Measurements from ENCODE around the gene FAM53B.

The FAM53B gene

DNA sequence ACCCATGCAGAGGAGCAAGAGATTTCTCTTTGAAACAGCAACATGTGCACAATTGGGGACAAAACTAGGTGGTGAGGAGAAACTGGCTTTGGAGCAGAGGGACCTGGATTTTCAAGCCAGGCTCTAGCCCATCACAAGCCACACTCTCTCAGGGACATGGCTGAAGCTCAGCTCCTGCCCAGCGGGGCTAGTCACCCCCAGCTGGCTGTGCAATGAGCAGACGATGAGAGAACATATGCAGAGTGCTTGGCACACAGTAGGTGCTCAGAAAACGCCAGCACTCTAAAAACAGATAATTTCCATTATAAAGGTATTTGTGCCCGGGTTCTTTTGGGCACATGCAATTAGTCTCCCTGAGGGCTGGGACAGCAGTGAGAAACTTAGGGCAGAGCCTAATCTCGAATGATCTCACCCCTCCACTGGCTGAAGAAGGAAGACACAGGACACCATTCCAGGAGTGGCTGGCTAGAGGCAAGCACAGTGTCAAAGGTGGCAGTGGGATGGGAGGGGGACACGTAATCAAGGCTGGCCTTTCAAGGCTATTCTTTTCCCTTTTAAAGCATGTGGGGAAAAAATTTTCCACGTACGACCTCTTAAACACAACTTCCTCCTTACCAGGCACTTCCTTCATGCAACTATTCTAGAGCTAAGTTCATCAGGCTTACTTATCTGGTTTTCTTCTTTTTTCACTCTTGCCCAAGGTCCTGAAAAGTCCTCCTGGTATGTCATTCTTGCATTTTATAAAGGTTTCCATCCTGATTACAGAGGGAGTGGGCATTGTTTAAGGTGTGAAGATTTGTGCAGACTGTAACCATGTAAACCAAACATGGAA, 15.1 kb downstream of the FAM53B start:
- in situ Hi-C loops (cut with MboI; ENCODE audit: low sequenced_read_pairs) = no loop called here

DNA sequence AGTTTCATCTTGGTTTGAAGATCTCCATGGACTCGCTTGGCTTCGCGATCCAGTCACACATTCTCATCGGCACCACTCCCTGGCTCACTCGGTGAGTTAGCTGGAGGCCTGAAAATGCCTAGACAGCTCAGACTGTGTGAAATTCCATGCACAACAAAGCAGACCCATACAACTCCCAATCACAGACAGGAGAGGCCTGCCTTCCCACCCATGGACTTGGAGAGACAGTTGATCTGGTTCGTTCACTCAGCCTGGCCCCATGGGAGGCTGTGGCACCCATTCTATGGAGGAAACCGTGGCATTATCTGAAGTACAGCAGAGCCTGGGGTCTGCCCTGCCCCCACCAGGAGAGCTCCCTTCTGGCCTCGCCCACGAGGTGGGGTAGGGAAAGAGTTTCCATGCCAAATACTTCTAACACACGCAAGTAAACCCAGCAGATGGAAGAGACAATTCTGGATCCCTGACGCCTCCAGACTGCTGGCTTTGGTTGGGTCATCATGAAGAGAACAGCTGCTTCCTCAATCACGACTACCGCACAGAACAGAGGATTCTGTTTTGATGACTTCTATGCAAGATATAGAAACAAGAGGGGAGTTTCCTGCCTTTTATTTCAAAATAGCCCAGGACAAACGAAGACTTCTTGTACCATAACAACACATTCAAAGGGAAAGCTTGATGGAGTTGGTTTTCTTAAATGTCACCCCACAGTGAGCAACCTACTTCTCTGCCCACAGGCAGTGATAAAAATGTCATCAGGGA, 15.9 kb downstream of the FAM53B start:
- in situ Hi-C loops (cut with MboI; ENCODE audit: low sequenced_read_pairs) = no loop called here

DNA sequence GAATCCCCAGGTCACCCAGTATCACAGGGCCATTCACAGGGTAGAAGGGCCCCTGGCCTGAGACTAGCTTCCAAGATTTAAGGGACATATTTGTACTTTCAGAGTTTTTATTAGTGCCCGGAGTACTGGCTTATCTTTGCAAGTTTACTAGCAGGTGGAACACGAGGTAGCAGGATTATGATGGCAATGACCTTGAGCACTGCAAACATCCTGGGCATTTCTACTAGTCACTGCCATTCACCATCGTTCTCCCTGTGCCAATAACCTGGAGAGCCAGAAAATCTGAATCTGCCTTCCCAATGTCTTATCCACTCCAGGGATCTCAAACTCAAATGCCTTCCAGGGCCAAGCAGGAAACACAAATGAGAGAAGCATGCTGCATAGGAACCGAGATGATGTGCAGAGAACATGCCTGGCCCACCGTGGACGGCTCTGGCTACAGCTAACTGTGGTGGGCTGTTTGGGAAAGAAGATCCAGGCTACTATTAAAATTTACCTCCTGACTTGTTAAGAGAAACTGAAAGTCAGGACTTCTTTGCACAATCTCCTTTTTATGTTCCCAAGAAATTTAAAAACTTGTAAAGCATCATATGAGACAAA, 16.7 kb downstream of the FAM53B start:
- in situ Hi-C loops (cut with MboI; ENCODE audit: low sequenced_read_pairs) = no loop called here

DNA sequence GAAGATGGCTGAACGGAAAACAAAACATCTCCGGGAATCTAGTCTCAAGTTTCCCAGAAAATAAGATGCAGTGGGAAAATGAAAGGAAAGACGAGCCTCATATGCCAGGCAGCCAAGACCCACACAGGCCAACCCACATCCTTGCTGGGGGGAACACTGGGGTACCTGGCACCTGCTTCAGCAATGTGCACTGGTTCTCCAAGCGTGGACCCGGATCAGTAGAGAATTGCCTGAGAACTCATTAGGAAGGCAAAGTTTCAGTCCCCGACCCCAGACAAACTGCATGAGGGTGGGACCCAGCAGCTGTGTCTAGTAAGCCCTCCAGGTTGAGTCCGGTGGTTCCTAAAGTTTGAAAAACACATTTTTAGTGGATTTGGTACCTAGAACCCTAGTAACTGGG, 18.4 kb downstream of the FAM53B start:
- in situ Hi-C loops (cut with MboI; ENCODE audit: low sequenced_read_pairs) = no loop called here

DNA sequence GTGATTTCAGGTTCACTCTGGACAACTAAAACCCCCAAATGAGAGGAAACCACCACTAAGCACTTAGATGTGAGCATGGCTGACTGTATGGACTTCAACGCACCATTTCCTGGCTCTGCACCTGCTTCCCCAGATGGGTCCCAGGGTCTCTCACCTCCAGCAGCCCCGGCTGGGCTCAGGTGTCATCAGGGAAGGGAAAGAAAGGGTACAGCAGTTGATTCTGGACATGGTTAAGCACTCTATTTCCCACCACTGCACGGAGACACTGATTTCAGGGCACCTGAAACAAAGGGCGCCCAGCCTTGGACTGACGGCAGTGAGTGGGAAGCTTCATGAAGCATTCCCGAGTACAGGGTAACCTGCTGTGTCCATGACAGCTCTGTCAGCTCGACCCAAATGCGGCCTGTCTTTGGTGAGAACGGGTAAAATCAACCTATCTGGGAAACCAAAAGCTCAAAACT, 19.0 kb downstream of the FAM53B start:
- in situ Hi-C loops (cut with MboI; ENCODE audit: low sequenced_read_pairs) = no loop called here

DNA sequence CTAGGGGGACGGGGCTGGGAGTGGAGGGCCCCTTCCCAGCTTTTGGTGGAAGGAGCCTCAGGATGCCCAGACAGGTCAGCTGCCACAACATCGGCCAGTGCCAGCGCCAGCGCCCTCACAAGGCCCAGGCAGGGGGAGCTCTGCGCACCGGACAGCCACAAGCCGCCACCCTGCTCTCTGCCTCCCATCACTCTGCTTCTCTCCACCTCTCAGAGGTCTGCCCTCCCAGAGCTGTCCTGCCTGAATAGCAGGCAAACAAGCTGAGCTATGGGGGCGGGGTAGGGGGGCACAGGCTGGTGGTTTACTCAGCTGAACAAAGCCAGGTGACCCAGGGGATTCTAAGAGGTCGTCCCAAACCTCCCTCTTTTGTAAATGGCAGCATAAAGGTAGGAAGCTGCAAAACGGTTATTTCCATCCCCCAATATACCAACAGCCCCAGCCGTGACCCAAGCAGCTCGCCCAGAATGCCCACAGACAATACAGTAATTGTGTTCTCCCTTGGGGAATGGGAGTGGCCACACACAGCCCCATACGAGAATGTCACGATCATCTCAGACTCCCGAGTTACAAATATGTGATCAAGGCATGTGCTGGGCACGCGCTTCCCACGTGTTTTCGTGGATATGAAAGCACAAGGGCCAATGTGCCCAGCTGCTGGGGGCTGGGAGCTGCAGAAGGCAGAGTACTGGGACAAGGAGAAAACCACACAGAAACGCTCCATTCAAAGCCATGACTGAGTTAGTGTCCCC, 19.7 kb downstream of the FAM53B start:
- in situ Hi-C loops (cut with MboI; ENCODE audit: low sequenced_read_pairs) = no loop called here

DNA sequence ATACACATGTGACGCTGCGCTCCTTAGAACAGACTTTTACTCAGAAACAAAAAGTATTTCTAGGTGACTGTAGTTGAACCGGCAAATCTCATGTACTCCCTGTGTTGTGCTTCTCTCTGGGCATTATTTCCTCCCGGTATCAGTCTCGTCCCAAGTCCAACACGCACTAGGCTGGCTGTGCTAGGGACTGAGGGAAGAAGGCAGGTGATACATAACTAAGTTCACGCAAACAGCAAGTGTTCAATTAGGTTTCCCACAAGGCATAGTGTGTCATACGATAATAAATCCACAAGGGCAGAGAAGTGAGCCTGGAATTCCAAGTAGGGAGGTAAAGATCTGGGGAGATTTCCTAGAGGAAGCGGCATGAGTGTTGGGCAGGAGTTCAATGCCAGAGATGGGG, 20.4 kb downstream of the FAM53B start:
- in situ Hi-C loops (cut with MboI; ENCODE audit: low sequenced_read_pairs) = no loop called here

DNA sequence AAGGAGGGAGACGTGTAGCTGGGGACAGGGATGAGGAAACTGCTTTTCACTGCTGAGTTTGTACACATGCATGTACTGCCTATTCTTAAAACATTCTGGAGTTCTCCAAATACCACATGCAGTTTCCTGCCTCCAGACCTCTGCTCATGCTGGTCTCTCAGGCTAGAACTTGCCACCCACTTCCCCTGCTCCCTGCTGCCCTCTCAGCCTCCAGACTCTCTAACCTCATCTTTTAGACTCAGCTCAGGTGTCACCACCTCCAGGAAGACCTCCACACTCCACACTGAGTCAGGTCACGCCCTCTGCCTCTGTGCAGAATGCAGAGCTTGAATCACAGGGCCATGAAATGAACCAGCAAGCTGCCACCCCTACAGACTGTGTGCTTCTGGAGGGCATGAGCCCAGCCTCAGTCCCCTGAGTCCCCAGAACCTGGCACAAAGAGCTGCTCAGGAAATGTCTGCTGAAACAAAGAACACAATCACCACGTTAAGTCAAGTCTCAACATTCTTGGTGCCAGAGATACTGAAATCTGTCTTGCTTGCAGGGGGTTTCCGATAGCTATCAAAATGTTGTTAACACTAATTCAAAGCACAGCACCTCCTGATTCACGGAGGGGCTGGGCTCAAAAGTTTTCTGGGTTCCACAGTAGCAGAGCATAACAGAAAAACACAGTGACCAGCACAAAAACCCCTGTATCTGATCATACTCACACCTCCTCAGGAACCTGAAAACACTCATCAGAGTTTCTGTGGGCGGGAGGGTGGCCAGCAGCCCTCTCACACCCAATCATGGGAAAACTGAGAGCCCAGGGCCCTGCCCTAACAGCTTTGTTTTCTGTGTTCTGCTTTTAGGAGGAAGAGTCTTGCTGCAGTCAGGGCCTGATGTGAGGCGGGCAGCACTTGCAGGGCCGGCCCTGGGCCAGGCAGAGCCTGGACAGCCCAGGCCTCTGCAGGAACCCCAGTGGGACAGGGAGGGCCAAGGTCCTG, 21.1 kb downstream of the FAM53B start:
- in situ Hi-C loops (cut with MboI; ENCODE audit: low sequenced_read_pairs) = no loop called here

DNA sequence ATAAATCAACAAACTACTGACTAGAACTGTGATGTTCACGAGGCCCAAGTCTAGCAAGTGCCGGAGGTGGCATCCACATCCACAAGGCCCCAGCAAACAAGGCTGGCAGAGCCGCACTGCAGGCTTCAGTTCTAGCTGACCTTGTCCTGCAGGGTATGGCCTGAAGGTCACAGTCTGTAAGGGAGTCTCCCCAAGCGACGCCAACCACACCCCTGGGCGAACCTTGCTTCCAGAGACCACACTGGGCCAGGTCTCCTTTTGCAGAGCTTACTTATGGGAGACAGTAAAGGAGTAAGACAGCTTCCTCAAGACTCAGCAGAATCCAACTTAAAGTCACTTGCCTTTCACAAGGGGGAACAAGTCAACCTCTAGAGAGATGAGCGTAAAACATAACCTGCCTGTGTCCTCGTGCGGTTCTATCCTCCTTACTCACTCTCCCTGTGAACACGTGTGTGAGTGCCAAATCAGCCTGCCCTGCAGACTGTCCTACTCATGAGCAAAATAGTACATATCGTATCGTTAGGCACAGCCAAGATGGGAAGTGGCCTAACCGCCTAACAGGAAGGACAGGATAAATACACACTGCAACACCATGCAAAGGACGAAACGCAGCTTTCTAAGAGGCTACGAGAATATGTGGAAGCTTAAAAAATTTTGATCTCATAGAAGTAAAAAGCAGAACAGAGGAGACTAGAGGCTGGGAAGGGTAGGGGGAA, 22.7 kb downstream of the FAM53B start:
- in situ Hi-C loops (cut with MboI; ENCODE audit: low sequenced_read_pairs) = no loop called here

DNA sequence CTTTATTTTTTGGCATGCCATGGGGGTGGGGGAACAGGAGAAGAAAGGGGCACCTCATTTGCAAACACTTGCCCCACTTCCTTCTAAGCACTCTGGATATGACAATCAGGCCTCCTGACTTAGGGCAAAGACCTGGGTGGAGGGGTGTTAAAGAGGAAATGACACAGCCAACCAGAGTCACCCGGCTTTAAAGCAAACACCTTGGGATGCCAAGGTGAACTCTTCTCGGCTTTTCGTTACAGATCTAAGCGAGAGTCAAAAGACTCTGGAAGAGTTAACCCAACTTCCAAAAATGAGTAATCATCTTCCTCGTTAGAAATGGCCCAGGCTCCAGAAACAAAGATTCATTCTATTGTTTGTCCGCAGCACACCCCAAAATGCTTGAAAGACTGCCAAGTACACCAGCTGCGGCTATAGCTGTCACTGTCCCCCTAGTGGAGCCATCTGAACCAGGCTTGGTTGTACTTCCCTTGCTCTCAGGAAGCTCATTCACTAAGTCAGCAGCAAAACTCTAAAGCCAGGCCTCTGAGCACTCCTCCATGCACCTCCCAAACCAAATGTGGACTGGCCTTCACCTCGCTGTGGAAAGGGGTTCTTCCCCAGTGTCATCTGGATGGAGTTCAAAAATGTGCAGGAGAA, 24.8 kb downstream of the FAM53B start:
- in situ Hi-C loops (cut with MboI; ENCODE audit: low sequenced_read_pairs) = no loop called here

DNA sequence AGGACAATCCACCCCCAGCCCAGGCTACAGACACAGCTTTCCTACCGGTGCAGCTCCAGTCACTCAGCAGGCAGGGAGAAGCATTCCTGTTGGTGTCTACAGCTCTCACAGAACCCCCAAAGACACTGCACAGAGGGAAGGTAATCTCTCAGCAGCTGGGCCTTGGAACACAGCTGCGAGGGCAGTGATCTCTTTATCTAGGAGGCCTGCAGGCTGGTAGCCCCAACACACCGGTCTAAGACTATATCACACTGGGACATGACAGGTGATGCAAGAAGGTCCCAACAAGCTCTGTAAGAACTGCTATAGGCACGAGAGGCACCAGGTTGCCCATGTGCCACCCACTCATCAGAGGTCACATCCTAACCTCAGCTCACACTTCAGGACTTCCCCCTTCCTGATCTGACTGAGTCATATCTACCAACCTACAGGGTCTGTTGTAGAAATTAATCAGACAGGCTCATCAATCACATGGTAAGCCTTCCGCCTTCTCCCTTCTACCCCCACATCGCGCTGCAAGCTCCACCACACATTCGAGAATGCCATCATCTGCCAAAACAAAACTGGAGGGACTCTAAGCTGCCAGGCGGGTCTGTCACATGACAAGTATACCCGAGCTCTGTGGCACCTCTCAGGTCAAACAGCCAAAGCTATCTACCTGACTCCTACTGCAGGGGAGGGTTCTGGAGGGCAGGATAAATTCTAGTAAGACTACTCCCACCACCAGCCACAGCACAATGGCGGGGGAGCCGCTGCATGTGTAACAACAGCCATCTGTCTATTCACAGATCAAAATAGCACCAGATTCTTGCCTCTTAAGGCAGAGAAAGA, 26.1 kb downstream of the FAM53B start:
- in situ Hi-C loops (cut with MboI; ENCODE audit: low sequenced_read_pairs) = no loop called here

DNA sequence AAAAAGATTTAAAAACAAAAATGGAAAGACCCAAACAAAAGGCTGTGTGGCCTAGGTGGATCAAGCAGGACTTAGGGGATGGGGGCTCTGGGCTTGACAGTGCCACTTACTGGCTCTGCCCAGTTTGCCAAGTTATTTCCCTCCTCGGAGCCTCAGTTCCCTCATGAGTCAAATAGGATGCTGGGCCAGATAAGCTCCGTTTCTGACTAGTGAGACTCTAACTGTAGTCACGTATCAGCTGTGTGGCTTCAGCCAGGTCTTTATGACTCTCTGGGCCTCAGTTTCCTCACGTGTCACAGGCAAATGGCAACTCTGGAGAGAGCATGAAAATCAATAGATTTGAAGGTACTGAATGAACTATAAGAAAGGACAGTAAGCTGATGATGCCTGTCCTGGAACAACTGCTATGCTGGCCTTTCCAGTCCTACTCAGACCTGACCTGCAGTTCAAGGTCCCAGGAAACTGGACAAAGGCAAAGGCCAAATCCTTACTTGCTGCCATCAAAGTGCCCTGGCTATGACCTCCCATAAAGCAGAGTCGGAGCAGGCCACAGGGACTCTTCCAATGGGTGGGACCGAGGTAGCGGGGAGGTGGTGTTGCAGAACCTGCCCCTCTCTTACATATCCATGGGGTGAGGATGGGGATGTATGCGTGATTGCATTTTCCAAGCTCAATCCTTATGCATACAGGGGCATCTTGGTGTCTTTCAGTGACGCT, 27.0 kb downstream of the FAM53B start:
- in situ Hi-C loops (cut with MboI; ENCODE audit: low sequenced_read_pairs) = no loop called here

DNA sequence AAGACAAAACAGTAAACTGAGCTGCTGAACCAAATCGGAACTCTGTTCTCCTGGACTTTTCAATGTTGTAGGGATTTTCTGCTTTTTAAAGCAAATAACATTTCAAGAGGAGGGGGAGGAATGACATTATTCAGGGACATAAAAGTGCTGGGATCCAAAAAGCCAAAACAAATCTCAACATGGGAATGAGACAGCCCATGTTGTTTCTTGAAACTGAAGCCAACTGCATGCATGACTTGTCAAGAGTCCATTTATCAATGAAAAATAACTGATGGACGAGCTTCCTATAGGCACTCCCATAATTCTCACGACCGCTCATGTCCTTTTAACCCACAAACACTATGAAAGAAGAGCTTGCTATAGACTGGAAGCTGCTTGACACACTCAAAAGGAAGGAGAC, 27.8 kb downstream of the FAM53B start:
- in situ Hi-C loops (cut with MboI; ENCODE audit: low sequenced_read_pairs) = no loop called here

DNA sequence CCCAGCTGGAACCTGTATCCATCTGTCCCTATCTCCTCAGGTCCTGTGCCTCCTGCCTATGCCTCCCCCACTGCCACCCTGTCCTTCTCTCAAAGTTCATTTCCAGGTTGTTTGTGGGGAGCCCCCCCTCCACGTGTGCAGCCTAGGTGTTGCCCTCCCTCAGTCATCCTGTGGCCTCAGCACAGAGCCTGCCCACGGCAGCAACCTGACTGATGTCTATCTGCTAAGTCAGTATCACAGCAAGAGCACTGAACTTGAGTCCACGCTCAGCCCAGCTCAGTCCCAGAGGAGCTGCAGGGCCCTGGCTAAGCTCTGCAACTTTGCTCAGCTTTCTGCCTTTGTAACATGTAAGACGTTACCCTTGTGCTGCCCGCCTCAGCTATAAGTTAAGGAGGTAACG, 28.7 kb downstream of the FAM53B start:
- in situ Hi-C loops (cut with MboI; ENCODE audit: low sequenced_read_pairs) = no loop called here

DNA sequence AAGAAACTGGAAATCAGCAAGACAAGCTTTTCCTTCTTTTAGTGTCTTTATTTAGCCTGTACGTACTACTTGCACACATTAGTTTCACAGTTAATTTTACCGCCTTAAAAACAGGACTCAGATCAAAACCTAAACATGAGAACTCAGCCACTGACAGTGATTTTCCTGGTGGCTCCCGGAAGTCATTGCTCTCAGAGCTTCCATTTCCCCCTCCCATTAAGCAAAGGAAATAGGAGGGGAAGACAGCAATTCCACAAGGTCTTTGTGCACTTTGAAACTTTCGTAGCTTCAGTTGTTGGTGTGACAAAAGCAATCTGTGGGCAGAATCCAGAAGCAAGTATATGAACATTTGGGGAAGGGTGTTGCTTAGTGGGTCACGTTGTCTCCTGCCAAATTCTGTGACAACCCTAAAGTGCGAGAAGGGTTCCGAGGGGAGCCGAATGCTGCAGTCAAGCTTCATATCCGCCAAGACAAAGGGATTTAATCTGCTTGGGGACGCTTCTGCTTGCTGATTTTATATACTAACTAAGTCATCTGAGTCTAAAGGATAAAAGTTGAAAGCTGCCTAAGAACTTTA, 30.4 kb downstream of the FAM53B start:
- in situ Hi-C loops (cut with MboI; ENCODE audit: low sequenced_read_pairs) = no loop called here

DNA sequence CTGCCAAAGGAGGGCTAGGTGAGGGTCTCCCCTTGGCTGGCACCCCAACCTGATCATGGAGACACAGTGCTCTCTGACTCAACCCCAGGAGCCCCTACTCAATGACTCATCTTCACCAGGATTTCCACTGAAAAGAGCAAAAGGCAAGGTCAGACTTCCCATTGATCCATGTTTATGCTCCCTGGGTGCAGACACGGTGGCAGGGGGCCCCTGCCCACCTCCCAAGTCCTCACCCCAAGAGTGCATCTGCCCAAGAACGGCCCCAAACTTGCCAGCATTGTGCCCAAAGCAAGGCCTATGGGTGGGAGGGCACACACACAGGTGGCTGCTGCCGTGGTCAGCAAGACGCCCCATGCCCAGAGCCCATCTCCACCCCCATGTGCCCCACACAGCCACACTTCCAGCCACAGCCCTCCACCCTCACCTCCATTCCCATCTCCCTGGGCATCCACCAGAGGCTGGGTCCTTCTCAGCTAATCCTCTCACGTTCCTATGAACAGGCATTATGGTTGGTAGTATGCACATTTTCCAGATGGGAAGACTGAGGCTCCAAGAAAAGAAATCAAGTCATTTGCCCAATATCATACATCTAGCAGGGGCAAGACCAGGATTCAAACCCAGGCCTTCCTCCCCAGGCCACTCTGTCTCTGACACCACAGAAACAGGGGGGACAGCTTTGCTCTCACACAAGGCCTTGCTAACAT, 31.3 kb downstream of the FAM53B start:
- in situ Hi-C loops (cut with MboI; ENCODE audit: low sequenced_read_pairs) = no loop called here

Measured in HL-60/S4 treated with retinoic acid at 250 ng/mL for 4 days and 3 days (cell line).